Urinary bladder (tissue), 4 donors: ENCODE data around the gene SH2D5. TPM values are rescaled to one million over a fixed set of nuclear protein-coding genes. Genes with fewer than 3 reads are reported as not detected.
A peak's percentile ranks its signal among the peaks of the same experiment; 100 is the strongest.

Source experiments
- DNase-seq: peaks from one replicate; pipeline ENCODE4 v3.0.0-alpha.2; 2015; ENCODE audit errors: extremely low spot score
- H3K27ac ChIP-seq: one replicate; pipeline ENCODE4 v1.5.1; 2013; ENCODE audit warnings: low read depth, mild to moderate bottlenecking, moderate library complexity
- H3K36me3 ChIP-seq: one replicate; pipeline ENCODE4 v1.6.1; 2013; ENCODE audit warnings: mild to moderate bottlenecking, moderate library complexity; ENCODE audit not compliant: insufficient read depth
- H3K4me1 ChIP-seq: one replicate; pipeline ENCODE4 v1.6.1; 2013; ENCODE audit warnings: mild to moderate bottlenecking, moderate library complexity; ENCODE audit not compliant: insufficient read depth
- H3K4me3 ChIP-seq: one replicate; pipeline ENCODE4 v1.5.1; 2013; ENCODE audit warnings: low read depth, low read length
- WGBS: extraction: QIAGEN DNeasy Blood & Tissue Kit; methylation state at CpG from one replicate; pipeline ENCODE4 v1.1.7; 2013; 5-methylcytosine and 5-hydroxymethylcytosine counted together
- polyA plus RNA-seq: library from polyadenylated mRNA; stranded (reverse); fragments of 200-250 nt; gene quantifications from one replicate; pipeline ENCODE4 v1.2.3, GENCODE V29; 2013
- total RNA-seq: library from RNA; depleted of rRNA; stranded (reverse); fragments of >200 nt; gene quantifications from one replicate; pipeline ENCODE4 v1.2.3, GENCODE V29; 2014
- donor health status: healthy with polysubstance abuse.
- donor health status: healthy.

Gene SH2D5
- total and polyA plus RNA-seq, 2 donors, result 0.10 TPM; not detected in 1

GRCh38 chr1:20701847-20702246 is 30.7 kb downstream of the SH2D5 start:
- Histone ChIP-seq H3K36me3 (no peaks in the 10 kb centered on the region), H3K4me3 (no peak overlapping the region), H3K4me1 (no peaks in the 10 kb centered on the region), H3K27ac (no peak overlapping the region)
- 93% methylated on average over 5 of the region's 5 CpGs for WGBS
- no peak for DNase-seq

- Histone ChIP-seq H3K4me3 (no peak overlapping the region), H3K4me1 (no peaks in the 10 kb centered on the region), H3K27ac (no peak overlapping the region), H3K36me3 (no peaks in the 10 kb centered on the region)
- 91% methylated on average over 9 of the region's 9 CpGs for WGBS
- DNase-seq, result no peak
Measured at GRCh38 chr1:20701446-20701845, 31.1 kb downstream of the SH2D5 start.

DNA sequence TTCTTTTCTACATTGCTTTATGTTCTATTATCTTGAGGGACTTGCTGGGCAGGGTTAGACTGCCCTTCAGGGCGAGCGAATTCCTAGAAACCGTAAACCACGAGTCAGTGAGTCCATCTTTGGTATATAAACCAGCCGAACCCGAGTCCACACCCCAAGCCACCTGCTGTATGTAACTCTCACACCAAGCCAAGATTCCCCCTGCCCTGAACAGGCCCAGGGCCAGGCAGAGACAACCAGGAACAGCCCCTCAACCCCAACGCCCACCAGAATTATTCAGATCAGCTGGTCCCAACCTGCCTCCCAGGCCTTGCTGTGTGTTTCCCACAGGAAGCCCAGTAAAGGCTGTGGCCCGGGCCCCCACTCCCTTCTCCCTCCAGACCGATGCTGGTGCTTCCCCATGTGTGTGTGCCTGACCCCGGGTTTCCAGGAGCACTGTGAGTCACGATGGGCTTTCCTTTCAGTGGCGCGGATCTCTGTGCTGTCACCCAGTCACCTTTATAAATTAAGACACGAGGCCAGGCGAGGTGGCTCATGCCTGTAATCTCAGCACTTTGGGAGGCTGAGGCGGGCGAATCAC is 31.8 kb downstream of the SH2D5 start:
- DNase-seq, result no peak
- no peaks in the 10 kb centered on the region for H3K4me1 ChIP-seq
- H3K4me3 ChIP-seq, result no peak overlapping the region
- WGBS, result 85% methylated on average over 17 of the region's 17 CpGs
- no peak overlapping the region for H3K27ac ChIP-seq
- no peaks in the 10 kb centered on the region for H3K36me3 ChIP-seq

GRCh38 chr1:20699558-20699957 is 32.9 kb downstream of the SH2D5 start:
- DNase-seq, result no peak
- Histone ChIP-seq H3K36me3 (no peaks in the 10 kb centered on the region), H3K27ac (no peak overlapping the region), H3K4me1 (no peaks in the 10 kb centered on the region), H3K4me3 (no peak overlapping the region)
- 85% methylated on average over 9 of the region's 9 CpGs for WGBS

DNA sequence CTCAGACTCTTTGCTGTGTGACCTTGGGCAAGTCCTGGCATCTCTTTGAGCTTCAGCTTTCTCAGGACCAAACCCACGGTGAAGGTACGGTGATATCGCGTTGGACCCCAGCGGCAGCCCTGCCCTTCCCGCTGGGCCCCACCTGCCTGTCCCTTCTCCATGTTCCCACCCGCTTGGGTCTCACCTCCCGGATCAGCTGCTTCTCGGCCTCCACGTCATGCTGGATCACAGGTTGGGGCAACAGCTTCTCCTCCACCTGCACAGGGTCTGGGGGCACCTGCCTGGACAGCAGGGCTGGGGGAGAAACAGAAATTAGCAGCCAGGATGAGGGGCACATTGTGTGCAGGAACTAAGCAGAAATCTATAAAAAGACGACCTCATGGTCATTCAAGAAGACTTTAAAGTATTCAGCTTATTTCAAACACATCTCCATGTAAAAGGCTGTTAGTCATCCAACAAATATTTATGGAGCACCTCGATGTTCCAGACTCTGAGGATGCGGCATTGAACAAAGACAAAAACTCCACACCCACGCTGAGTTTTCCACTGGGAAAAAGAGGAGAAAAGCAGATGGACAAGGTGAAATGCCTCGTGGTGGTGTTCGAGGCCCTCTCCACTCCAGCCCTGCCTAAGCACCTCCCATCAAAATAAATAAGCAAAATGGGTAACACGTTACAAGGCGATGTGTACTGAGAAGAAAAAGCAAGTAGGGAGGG is 34.1 kb downstream of the SH2D5 start:
- DNase-seq, result no peak
- Histone ChIP-seq H3K27ac (no peak overlapping the region), H3K4me1 (no peaks in the 10 kb centered on the region), H3K4me3 (no peak overlapping the region), H3K36me3 (no peaks in the 10 kb centered on the region)
- 74% methylated on average over 18 of the region's 18 CpGs for WGBS

DNA sequence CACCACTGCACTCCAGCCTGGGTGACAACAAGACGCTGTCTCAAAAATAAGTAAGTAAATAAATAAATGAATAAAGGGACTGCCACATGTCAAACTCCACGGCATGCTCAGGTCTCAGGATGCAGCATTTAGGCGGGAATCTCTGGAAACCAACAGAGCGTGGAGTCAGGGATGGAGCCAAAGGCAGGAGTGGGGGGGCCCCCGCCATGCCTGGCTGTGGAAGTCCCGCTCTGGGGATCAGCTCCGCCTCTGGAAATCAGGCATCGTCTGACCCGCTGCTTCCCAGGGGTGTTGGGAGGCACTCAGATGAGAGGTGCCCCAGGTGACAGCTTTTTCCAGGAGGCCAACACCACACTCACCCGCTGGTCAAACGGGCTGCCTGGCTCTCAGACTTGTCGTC is 34.9 kb downstream of the SH2D5 start:
- WGBS, result 88% methylated on average over 12 of the region's 12 CpGs
- Histone ChIP-seq H3K4me3 (no peak overlapping the region), H3K36me3 (no peaks in the 10 kb centered on the region), H3K4me1 (no peaks in the 10 kb centered on the region), H3K27ac (no peak overlapping the region)
- DNase-seq, result no peak

- H3K4me1 ChIP-seq, result no peaks in the 10 kb centered on the region
- H3K4me3 ChIP-seq, result peak overlapping the region; percentile 33
- DNase-seq, result peak; percentile 66
- H3K27ac ChIP-seq, result peak overlapping the region; percentile 25
- no peaks in the 10 kb centered on the region for H3K36me3 ChIP-seq
- WGBS, result 1% methylated on average over 46 of the region's 46 CpGs
Measured at GRCh38 chr1:20696397-20697333, 35.8 kb downstream of the SH2D5 start.

DNA sequence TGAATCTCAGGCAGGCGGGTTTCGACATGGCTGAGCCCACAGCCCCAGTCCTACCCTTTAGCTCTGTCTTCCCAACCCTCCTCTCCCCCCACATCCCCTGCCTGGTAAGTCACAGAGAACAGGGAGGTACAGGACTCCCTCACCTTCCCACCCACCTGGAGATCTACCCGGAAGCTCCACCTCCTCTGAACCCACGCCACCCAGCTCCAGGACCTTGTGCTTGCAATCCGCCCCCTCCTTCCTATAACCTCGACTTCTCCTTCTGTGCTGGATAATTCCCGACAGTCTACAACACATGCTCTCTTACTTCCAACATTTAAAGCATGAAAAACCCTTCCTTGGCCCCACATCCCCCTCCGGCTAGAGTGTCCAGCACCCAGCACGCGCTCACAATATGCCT is 37.0 kb downstream of the SH2D5 start:
- Histone ChIP-seq H3K36me3 (no peaks in the 10 kb centered on the region), H3K4me1 (no peaks in the 10 kb centered on the region), H3K27ac (no peak overlapping the region), H3K4me3 (no peak overlapping the region)
- 85% methylated on average over 10 of the region's 10 CpGs for WGBS
- no peak for DNase-seq

DNA sequence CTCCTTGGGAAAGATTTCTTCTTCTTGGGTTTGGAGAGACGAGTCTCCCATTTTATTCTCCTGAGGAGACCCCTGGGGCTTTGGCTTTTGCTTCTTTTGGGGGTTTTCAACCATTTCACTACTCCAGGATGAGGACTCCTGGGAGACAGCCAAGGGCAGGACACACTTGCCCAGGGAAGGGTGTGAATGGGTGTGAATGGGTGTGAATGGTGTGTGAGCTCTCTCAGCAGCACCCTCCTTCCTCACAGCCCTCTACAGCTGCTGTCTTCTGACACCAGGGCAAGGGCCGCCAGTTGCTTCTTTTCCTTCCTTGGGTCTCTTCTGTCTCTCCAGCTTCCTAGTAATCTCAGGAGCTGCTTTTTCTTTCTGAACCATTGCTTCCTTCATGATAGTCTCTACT is 38.9 kb downstream of the SH2D5 start:
- WGBS, result 65% methylated on average over 2 of the region's 2 CpGs
- Histone ChIP-seq H3K27ac (no peak overlapping the region), H3K36me3 (no peaks in the 10 kb centered on the region), H3K4me3 (no peak overlapping the region), H3K4me1 (no peaks in the 10 kb centered on the region)
- no peak for DNase-seq

DNA sequence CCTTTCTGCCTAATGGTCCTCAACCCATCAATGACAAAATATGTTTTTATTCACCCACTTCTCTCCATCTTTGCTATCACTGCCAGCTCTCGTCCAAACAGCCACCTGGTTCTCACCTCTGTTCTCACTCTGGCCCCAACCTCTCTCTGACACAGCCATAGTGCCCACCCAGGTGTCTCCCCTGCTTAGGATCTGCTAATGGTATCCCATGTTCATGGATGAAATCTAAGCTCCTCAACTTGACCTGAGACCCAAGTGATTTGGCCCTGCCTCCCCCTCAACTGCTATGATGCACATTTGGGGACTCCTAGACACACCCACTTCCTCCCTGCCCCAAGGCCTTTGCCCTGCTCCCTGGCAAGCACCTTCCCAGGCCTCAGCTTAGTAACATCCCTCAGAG is 40.6 kb downstream of the SH2D5 start:
- WGBS, result 88% methylated on average over 1 of the region's 1 CpG
- no peak for DNase-seq
- Histone ChIP-seq H3K4me1 (no peaks in the 10 kb centered on the region), H3K36me3 (no peaks in the 10 kb centered on the region), H3K27ac (no peak overlapping the region), H3K4me3 (no peak overlapping the region)

DNA sequence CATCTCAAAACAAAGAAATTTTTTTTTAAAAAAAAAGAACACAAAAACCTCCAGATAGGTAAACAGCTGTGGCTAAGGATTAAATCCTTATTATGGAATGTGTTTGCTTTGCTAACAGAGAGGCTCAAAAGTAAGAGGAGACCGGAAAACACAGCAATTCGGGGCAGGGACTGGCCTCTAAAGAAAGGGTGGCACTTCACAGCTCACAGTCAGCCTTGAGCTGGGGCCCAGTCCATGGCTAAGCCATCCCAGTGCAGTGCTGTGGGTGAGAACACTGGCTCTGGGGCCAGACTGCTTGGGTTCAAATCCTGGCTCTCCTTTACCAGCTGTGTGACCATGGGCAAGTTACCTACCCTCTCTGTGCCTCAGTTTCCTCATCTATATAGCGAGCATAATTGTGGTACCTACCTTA is 42.9 kb downstream of the SH2D5 start:
- 87% methylated on average over 3 of the region's 3 CpGs for WGBS
- H3K4me3 ChIP-seq, result no peak overlapping the region
- no peak overlapping the region for H3K27ac ChIP-seq
- H3K36me3 ChIP-seq, result no peaks in the 10 kb centered on the region
- no peak for DNase-seq
- H3K4me1 ChIP-seq, result no peaks in the 10 kb centered on the region

DNA sequence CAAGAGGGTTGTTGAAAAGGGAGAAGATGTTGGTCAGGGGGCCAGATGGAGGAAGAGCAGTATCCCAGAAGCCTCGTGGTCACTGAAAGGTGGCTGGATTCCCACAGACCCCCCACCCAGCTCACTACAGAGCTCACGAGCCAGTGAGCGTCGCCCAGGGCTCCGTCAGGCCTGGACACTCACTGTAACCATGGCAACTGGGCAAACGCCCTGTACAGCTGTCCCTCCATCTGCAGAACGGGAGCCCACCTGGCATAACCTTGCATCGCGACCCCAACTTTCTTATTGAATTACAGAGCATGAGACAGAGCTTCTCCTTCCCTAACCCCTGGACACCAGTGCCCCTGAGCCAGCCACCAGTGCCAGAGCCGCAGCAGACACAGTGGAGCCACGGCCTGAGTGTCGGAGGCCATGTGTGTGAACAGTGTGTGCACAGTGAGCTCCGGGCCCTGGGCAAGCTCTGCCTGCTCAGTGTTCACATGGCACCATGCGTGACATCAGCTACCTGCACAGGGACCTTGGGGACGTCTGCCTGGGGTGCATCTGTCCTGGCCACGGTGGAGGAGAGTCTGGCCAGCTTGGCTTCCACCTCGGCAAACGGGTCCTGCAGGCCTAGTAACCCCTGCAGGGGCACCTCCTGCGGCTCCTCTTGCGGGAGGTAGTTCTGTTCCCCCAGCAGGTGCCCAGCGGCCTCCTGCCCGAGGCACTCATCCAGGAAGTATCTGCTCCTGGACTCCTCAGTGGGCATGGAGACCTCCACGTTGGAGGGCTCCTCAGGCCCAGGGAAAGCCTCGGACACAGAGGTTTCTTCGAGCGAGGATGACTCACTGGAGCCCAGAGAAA is 45.4 kb downstream of the SH2D5 start:
- WGBS, result 80% methylated on average over 26 of the region's 26 CpGs
- Histone ChIP-seq H3K36me3 (no peaks in the 10 kb centered on the region), H3K27ac (no peak overlapping the region), H3K4me1 (no peaks in the 10 kb centered on the region), H3K4me3 (no peak overlapping the region)
- DNase-seq, result no peak

DNA sequence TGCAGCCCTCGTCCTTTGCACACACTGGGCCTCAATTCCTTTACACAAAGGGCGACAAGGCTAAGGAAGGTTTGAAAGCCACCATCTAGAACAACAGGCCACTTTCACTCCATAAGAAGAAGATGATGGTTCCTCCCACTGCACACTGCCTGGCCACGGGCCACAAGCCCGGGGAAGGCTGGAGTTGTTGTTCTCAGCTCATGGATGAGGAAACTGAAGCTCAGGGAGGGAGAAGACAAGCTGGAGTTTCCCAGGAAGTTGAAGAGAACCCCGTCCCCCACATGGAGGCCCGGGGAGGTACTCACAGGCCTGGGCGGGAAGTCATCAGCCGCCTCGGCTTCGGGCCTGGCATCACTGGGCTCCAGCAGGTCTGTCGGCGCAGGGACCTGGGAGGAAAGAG is 46.8 kb downstream of the SH2D5 start:
- no peak for DNase-seq
- H3K27ac ChIP-seq, result no peak overlapping the region
- H3K4me3 ChIP-seq, result no peak overlapping the region
- WGBS, result 82% methylated on average over 12 of the region's 12 CpGs
- H3K4me1 ChIP-seq, result no peaks in the 10 kb centered on the region
- no peaks in the 10 kb centered on the region for H3K36me3 ChIP-seq
